Muscle of leg (tissue), 11 donors: ENCODE measurements around the gene DYRK1A. TPM values are rescaled to one million over a fixed set of nuclear protein-coding genes. Genes with fewer than 3 reads are reported as not detected.

Source experiments
- DNase-seq: peaks from one replicate; pipeline ENCODE4 v3.0.0; 2013
- H3K27ac ChIP-seq: one replicate; pipeline ENCODE4 v1.5.1; 2013; ENCODE audit warnings: mild to moderate bottlenecking, low read length, control low read depth
- H3K27me3 ChIP-seq: one replicate; pipeline ENCODE4 v1.6.1; 2013; ENCODE audit warnings: low read length; ENCODE audit not compliant: control insufficient read depth, insufficient read depth
- H3K36me3 ChIP-seq: one replicate; pipeline ENCODE4 v1.6.1; 2013; ENCODE audit warnings: low read length; ENCODE audit not compliant: control insufficient read depth, insufficient read depth
- H3K4me1 ChIP-seq: one replicate; pipeline ENCODE4 v1.6.1; 2013; ENCODE audit warnings: low read length; ENCODE audit not compliant: control insufficient read depth, insufficient read depth
- H3K4me3 ChIP-seq: one replicate; pipeline ENCODE4 v1.5.1; 2013; ENCODE audit warnings: low read length, control low read depth
- H3K9me3 ChIP-seq: replicated peaks from 2 replicates; pipeline ENCODE4 v1.6.1; 2013; ENCODE audit warnings: low read depth, low read length; ENCODE audit not compliant: control insufficient read depth
- WGBS: methylation state at CpG from one replicate; pipeline ENCODE4 v1.1.5; 2013; ENCODE audit warnings: missing lambda C conversion rate; ENCODE audit not compliant: insufficient coverage; 5-methylcytosine and 5-hydroxymethylcytosine counted together
- polyA plus RNA-seq, 8 donors: library from polyadenylated mRNA; unstranded; fragments of 120-200 nt; gene quantifications; one replicate each; pipeline versions ENCODE4 v1.2.1 to v1.2.3, GENCODE V29; 2013; ENCODE audit warnings: inconsistent platforms in 1 of 8, low replicate concordance in 1 of 8; ENCODE audit not compliant: insufficient read length in 8 of 8, insufficient read depth in 1 of 8
- total RNA-seq: library from RNA; stranded (reverse); fragments of 120-200 nt; gene quantifications from one replicate; pipeline ENCODE4 v1.2.4, GENCODE V29; 2013

Gene DYRK1A
- total and polyA plus RNA-seq, 9 donors, result 40.5 to 64.7 (median 51.2) TPM

GRCh38 chr21:37427221-37427620 is 60.6 kb downstream of the DYRK1A start:
- Histone ChIP-seq H3K36me3 (peaks cover 7% of the 10 kb centered on the region), H3K27ac (no peak overlapping the region), H3K4me1 (peaks cover 8% of the 10 kb centered on the region), H3K4me3 (no peak overlapping the region), H3K27me3 (no peaks in the 10 kb centered on the region), H3K9me3 (no peaks in the 10 kb centered on the region)
- no peak for DNase-seq
- no CpG with 5 or more reads among the region's 6 CpGs for WGBS

DNA sequence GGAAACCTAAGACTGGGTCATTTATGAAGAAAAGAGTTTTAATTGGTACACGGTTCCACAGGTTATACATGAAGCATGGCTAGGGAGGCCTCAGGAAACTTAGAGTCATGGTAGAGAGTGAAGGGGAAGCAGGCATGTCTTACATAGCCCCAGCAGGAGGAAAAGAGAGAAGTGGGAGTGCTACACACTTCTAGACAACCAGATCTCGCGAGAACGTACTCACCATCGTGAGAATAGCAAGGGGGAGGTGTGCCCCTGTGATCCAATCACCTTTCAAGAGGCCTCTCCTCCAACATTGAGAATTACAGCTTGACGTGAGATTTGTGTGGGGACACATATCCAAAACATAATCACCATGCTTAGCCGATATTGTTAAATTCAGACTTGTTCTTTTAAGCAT is 62.8 kb downstream of the DYRK1A start:
- peaks cover 5% of the 10 kb centered on the region for H3K36me3 ChIP-seq
- H3K27me3 ChIP-seq, result no peaks in the 10 kb centered on the region
- peaks cover 8% of the 10 kb centered on the region for H3K4me1 ChIP-seq
- 100% methylated on average over 1 of the region's 7 CpGs for WGBS
- H3K9me3 ChIP-seq, result no peaks in the 10 kb centered on the region
- no peak for DNase-seq
- no peak overlapping the region for H3K27ac ChIP-seq
- no peak overlapping the region for H3K4me3 ChIP-seq

- no peaks in the 10 kb centered on the region for H3K27me3 ChIP-seq
- no peak overlapping the region for H3K27ac ChIP-seq
Measured at GRCh38 chr21:37430184-37430821, 63.7 kb downstream of the DYRK1A start.

DNA sequence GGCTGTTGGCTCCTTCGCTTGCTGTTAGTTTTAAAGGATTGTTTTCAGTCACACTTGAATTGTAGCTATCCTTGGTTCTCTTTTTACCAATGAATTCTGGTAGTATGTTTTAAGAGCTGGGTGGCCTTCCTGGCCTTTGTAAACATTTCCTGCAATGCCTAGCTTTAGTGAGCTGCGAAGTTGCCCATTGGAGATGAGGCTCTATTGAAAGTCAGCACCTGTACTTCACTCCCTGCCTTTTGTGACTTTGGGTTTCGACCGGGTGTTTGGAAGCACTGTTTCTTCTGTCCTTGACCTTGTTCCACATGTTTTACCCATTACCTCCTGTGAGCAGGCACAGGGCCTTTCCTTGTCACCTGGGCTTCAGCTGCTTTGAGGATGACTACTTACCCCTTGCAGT is 64.7 kb downstream of the DYRK1A start:
- no peaks in the 10 kb centered on the region for H3K9me3 ChIP-seq
- H3K4me1 ChIP-seq, result peaks cover 11% of the 10 kb centered on the region
- no peak for DNase-seq
- H3K27ac ChIP-seq, result no peak overlapping the region
- peaks cover 3% of the 10 kb centered on the region for H3K36me3 ChIP-seq
- no peaks in the 10 kb centered on the region for H3K27me3 ChIP-seq
- WGBS, result 40% methylated on average over 3 of the region's 4 CpGs
- no peak overlapping the region for H3K4me3 ChIP-seq

More at GRCh38 chr21:37430184-37430821, 63.7 kb downstream of the DYRK1A start:
- H3K4me3 ChIP-seq, result no peak overlapping the region
- H3K36me3 ChIP-seq, result peaks cover 5% of the 10 kb centered on the region
- WGBS, result 100% methylated on average over 1 of the region's 6 CpGs
- H3K4me1 ChIP-seq, result peaks cover 9% of the 10 kb centered on the region
- H3K9me3 ChIP-seq, result no peaks in the 10 kb centered on the region
- DNase-seq, result no peak

GRCh38 chr21:37432710-37433455 is 66.3 kb downstream of the DYRK1A start:
- DNase-seq, result peak; percentile 54
- WGBS, result no CpG with 5 or more reads among the region's 5 CpGs
- peaks cover 13% of the 10 kb centered on the region for H3K4me1 ChIP-seq

GRCh38 chr21:37433456-37433840 is 66.9 kb downstream of the DYRK1A start:
- Histone ChIP-seq H3K27me3 (no peaks in the 10 kb centered on the region), H3K4me3 (no peak overlapping the region), H3K4me1 (peaks cover 13% of the 10 kb centered on the region), H3K36me3 (no peaks in the 10 kb centered on the region), H3K27ac (peak overlapping the region; percentile 21), H3K9me3 (no peaks in the 10 kb centered on the region)
- DNase-seq, result no peak
- WGBS, result no CpG with 5 or more reads among the region's 5 CpGs

More at GRCh38 chr21:37432710-37433455, 66.3 kb downstream of the DYRK1A start:
- H3K36me3 ChIP-seq, result no peaks in the 10 kb centered on the region
- H3K4me3 ChIP-seq, result no peak overlapping the region
- H3K9me3 ChIP-seq, result no peaks in the 10 kb centered on the region
- no peaks in the 10 kb centered on the region for H3K27me3 ChIP-seq
- H3K27ac ChIP-seq, result peak overlapping the region; percentile 21

GRCh38 chr21:37435120-37435519 is 68.5 kb downstream of the DYRK1A start:
- peak; percentile 98 for DNase-seq
- Histone ChIP-seq H3K4me1 (peaks cover 13% of the 10 kb centered on the region), H3K36me3 (no peaks in the 10 kb centered on the region), H3K27me3 (no peaks in the 10 kb centered on the region), H3K9me3 (no peaks in the 10 kb centered on the region), H3K27ac (peak overlapping the region; percentile 71), H3K4me3 (no peak overlapping the region)
- WGBS, result no CpG with 5 or more reads among the region's 6 CpGs

GRCh38 chr21:37435711-37436110 is 69.1 kb downstream of the DYRK1A start:
- Histone ChIP-seq H3K27ac (peak overlapping the region; percentile 65), H3K27me3 (no peaks in the 10 kb centered on the region), H3K4me3 (no peak overlapping the region), H3K4me1 (peaks cover 8% of the 10 kb centered on the region), H3K9me3 (no peaks in the 10 kb centered on the region), H3K36me3 (no peaks in the 10 kb centered on the region)
- DNase-seq, result no peak
- WGBS, result 50% methylated on average over 1 of the region's 3 CpGs

DNA sequence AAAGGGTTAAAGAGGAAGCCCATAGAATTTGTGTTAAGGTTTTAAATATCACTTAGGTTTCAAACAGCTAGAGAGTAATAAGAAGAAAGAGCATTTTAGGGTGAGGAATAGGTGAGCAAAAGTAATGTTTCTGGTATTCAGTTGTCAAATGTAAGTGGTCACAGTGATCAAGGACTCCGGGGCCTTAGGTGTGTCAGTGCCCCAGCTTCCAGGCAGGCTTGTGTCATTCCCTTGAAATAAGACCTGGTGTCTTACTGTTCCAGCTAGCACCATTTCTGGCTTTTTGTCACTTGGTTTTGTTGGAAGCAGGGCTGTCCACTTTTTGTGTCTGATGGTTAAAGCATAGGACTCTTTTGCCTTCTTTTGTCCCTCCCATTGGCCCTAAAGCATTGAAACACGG is 69.6 kb downstream of the DYRK1A start:
- Histone ChIP-seq H3K27me3 (no peaks in the 10 kb centered on the region), H3K9me3 (no peaks in the 10 kb centered on the region), H3K4me3 (no peak overlapping the region), H3K36me3 (no peaks in the 10 kb centered on the region), H3K27ac (peak overlapping the region; percentile 65), H3K4me1 (peaks cover 8% of the 10 kb centered on the region)
- DNase-seq, result peak; percentile 42
- 67% methylated on average over 1 of the region's 2 CpGs for WGBS

DNA sequence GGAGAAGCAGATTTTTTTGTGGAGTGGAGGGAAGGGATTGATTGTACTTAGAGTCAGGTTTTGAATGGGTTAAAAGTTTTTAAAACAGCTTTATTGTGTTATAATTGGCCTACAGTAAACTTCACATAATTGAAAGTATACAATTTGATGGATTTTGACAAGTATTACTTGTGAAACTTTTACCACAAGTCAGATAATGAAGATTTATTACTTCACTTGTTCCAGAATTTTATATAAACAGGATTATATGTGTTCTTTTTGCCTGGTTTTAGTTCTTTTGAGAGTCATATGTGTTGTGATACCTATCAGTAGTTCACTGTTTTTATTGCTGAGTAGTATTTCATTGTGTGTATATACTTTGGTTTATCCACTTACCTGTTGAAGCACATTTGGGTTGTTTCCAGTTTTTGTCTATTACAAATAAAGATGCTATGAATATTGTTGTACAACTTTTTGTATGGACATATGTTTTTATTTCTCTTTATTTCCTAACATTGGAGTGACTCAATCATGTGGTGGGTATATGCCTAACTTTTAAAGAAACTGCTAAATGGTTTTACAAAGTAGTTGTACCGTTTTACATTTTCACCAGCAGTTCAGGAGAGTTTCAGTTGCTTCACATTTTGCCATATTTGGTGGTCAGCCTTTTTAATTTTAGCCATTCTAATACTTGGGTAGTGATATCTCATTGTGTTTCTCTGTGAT is 71.0 kb downstream of the DYRK1A start:
- Histone ChIP-seq H3K9me3 (no peaks in the 10 kb centered on the region), H3K4me1 (peaks cover 5% of the 10 kb centered on the region), H3K27ac (no peak overlapping the region), H3K4me3 (no peak overlapping the region), H3K27me3 (no peaks in the 10 kb centered on the region), H3K36me3 (no peaks in the 10 kb centered on the region)
- no CpG with 5 or more reads among the region's 1 CpG for WGBS
- no peak for DNase-seq
